GM12874 (cell line): ENCODE data around the gene FIP1L1.

Experiments used
- CTCF ChIP-seq: IDR thresholded peaks from 2 replicates; pipeline ENCODE4 v1.5.1; 2011; ENCODE audit warnings: low read depth, mild to moderate bottlenecking, control low read depth, low read length, moderate library complexity; ENCODE audit not compliant: insufficient read depth

The FIP1L1 gene

GRCh38 chr4:53371843-53372521 lies 5.5 kb upstream of the FIP1L1 start:
- no peak for TF ChIP-seq CTCF

GRCh38 chr4:53374777-53375258 lies 2.6 kb upstream of the FIP1L1 start:
- no peak for TF ChIP-seq CTCF

- no peak for TF ChIP-seq CTCF
Measured at GRCh38 chr4:53376900-53377299, 541 bp upstream of the FIP1L1 start.

- no peak for TF ChIP-seq CTCF
Measured at GRCh38 chr4:53378171-53378482, 686 bp downstream of the FIP1L1 start.

- no peak for TF ChIP-seq CTCF
Measured at GRCh38 chr4:53380221-53380620, 2.8 kb downstream of the FIP1L1 start.

GRCh38 chr4:53419208-53419607 lies 41.8 kb downstream of the FIP1L1 start:
- TF ChIP-seq CTCF, result no peak

GRCh38 chr4:53421791-53422190 lies 44.4 kb downstream of the FIP1L1 start:
- TF ChIP-seq CTCF, result no peak
